HL-60/S4 (cell line): Measurements from ENCODE around the gene MMP14.
"Not testable (repeated sequence)": the region's sequence is repeated elsewhere in the genome, so short reads cannot be mapped to it uniquely, and the experiment has no call there.

Experiments used
- in situ Hi-C: fragments of 300-500 bp; cut with MboI; formaldehyde crosslinking; loops from 2 replicates; pipeline ENCODE4 v1.14.3; 2022; ENCODE audit warnings: low sequenced_read_pairs

The MMP14 gene

DNA sequence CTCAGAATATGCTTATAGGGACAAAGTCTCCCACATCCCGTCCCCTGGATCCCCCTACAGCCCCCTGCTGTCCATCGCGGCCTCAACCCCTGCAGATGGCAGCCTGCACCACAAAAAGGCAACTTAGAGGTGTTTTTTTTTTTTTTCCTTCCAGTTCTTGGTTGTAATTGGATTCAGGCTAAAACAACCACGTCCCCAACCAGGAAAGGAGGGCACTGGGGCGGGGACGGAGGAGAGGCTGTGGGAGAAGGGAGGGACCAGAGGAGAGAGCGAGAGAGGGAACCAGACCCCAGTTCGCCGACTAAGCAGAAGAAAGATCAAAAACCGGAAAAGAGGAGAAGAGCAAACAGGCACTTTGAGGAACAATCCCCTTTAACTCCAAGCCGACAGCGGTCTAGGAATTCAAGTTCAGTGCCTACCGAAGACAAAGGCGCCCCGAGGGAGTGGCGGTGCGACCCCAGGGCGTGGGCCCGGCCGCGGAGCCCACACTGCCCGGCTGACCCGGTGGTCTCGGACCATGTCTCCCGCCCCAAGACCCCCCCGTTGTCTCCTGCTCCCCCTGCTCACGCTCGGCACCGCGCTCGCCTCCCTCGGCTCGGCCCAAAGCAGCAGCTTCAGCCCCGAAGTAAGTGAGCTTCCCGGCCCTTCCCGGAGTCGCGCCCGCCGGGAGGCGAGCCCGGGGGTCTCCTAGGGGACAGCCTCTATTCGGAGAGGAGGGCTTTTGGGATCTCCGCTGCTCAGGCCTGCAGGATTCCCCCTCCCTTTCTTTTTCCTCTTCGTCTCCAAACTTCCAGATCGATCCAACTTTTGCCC, at the start of gene MMP14:
Gene MMP14, plus strand, starts transcription at position 285 of the 813 bp plus-strand sequence. Its CDS starts 233 bp downstream, at position 518.
- in situ Hi-C loops: no loop called here

DNA sequence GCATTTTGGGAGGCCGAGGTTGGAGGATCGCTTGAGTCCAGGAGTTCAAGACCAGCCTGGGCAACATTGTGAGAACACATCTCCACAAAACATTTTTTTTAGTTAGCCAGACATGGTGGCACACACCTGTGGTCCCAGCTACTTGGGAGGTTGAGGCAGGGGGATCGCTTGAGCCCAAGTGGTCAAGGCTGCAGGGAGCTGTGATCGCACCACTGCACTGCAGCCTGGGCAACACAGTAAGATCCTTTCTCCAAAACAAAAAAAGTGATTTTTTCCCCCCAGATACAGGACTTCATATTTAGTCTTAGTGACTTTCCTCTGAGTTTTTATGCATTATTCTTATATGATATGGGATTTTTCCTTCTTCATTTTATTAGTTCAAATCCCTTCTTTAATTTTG, 49.7 kb upstream of the MMP14 start:
- in situ Hi-C loops: no loop called here

DNA sequence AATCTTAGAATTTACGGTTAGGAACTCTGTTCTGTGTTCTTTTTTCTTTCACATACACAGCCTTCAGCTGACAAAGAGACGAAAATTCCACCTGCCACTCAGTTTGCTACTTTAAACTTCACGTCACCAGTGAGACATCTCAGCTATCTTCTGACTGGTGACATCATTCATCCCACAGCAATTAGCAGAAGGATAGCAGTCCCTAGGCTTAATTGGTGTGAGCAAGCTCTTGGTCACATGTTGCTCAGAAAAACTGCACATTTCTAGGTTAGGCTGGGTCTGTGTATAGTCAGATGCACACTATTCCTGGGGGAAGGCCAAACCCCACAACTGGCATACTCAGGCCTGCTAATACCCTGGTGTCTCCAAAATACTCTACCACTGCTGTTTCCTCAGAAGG, 45.1 kb upstream of the MMP14 start:
- in situ Hi-C loops: no loop called here

DNA sequence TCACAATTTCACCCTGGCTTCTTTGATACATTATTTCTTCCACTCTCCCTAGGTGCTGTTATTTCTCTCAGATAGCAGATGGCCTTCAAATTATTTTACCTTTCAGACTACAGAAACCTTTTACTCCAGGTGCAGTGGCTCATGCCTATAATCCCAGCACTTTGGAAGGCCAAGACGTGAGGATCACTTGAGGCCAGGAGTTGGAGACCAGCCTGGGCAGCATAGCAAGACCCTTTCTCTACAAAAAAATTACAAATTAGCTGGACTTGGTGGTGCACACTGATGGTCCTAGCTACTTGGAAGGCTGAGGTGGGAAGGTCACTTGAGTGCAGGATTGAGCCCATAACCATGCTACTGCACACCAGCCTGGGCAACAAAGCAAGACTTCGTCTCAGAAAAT, 44.2 kb upstream of the MMP14 start:
- in situ Hi-C loops: no loop called here

DNA sequence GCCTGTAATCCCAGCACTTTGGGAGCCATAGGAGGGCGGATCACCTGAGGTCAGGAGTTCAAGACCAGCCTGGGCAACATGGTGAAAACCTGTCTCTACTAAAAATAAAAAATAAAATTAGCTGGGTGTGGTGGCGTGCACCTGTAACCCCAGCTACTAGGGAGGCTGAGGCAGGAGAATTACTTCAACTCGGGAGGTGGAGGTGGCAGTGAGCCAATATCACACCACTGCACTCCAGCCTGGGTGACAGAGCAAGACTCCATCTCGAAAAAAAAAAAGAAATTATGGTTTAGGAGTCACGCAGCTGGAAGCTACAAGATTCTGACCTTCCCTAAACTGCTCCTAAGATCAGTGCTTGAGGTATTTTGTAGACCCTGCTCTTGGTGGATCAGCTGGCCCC, 42.8 kb upstream of the MMP14 start:
- in situ Hi-C loops: not testable (repeated sequence)

DNA sequence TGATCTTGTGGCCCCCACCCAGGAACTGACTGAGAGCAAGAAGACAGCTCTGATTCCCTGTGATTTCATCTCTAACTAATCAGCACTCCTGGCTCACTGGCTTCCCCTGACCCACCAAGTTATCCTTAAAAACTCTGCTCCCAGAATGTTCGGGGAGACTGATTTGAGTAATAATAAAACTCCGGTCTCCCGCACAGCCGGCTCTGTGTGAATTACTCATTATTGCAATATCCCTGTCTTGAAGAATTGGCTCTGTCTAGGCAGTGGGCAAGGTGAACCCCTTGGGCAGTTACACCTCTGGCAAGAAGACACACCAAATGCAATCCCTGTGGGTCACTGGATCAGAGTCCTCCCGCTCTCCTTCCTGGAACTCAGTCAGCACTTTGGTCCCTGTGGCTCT, 42.4 kb upstream of the MMP14 start:
- in situ Hi-C loops: no loop called here

DNA sequence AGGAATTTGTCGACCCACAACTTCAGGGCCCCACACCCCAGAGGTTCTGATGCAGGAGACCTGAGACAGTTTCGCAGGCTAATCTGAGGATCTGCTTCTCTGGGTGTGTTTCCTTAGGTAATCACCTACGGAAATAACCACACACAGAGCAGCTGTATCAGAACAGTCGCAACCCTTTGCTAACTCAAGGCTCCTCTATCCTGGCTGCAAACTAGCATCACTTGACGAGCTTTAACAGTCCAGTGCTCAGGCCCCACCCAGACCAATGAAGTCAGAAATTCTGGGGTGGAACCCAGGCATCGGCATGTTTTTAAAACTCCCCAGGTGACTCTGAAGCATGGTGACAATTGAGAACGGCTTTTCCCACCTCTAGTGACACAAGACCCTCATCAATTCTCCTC, 41.8 kb upstream of the MMP14 start:
- in situ Hi-C loops: no loop called here

DNA sequence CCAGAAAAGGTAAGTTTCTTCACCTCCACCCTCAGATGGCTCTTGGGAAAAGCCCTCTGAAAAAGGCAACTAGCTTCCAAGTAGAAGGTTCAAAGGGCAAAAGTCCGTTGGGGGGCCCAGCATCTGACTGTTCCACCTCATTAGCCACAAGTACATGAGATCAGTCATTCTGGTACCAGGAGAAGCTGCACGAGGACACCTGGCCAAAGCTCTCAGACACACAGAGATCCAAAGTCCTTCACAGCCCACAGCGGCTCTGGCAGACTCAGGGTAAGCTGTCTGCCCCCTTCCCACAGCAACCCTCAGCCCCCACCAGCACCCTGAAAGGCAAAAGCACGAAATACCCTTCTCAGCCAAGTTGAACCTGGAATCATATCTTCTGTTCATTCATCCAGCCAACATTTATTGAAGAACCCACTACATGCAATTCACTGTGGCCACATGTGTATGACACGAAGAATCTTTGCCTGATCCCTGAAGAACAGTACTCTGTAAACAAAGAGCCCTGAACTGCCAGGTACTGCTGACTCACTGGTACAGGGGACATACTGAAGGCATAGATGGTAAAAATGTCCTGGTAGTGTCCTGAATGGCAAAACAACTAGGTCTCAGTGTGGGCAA, 40.2 kb upstream of the MMP14 start:
- in situ Hi-C loops: no loop called here

DNA sequence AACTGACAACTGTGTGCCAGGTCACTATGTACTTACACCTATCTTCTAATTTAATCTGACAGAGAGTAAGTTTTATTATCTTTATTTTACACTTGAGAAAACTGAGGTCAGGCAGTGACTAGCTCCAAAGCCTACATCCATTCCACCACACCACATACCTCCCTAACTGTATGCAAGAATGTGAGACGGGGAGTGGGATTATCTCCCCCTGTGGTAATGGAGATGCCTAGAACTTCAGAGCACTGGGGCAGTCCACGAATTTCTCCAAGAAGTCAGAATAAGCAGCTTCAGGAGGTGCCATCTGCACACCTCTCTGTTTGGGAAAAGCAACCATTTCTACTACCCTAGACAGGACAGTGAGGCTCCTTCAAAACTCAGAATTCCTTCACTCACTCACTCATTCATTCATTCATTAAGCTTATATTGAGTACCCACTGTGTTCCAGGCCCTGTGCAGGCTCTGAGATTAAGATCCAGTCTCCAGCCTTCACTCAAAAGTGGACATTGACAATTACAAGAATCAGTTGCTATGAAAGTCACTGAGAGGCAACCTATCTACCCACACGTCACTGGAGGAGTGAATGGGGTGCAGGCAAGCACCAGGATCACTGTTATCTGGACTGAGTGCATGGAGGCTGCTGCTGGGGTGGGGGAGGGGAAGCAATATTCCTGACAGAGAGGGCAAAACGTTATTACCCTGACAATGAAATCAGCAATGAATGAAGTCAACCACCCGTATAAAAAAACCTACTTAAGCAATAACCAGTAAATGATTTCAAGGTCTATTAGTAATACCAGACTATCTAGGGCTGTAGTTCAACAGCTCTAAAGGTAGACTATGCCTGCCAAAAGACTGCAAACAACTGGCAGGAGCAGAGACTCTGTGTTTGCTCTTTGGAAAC, 39.1 kb upstream of the MMP14 start:
- in situ Hi-C loops: no loop called here

DNA sequence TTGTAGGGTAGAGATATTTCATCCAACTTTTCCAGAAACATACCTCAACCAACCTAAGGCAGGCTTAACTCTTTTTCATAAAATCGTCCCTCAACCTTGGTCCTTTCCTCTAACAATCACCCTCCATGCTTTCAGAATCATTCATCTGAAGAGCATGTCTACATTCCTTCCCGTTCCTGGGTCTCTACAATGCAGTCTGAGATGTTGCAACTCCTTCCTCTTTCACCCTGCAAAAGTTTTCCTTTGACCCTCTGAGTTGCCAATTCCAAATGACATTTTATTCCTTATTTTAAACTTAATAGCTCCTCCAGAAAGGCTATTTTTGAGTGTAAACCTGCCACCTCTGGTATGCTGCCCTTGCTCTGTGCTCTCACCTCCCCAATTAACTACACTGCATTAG, 37.9 kb upstream of the MMP14 start:
- in situ Hi-C loops: no loop called here

DNA sequence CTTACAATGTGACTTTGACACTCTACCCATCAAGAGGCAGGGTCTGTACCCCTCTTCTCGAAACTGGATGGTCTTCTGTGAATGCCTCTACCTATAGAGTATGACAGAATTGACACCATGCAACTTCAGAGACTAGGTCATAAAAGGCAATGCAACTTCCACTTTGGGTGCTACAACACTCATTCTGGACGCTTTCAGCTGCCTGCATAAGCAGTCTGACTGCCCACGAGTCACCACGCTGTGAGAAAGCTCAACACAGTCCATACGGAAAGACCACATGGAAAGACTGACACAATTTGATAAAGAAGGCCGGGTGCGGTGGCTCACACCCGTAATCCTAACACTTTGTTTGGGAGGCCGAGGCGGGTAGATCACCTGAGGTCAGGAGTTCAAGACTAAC, 36.0 kb upstream of the MMP14 start:
- in situ Hi-C loops: no loop called here

DNA sequence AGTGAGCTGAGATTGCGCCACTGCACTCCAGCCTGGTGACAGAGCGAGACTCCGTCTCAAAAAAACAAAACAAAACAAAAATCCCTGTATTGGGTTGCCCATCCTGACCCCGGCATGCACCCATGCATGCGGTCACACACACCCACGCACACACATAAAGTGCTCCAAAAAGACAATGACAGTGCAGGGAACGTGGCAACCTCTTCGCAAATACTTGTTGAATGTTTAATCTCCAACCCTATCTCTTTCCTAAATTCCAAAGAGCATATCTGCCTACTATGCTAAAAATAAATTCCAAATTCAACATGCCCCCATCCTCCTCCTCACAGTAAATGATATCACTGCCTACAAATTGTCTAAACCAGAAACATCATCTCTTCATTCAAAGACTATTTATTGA, 34.7 kb upstream of the MMP14 start:
- in situ Hi-C loops: no loop called here

DNA sequence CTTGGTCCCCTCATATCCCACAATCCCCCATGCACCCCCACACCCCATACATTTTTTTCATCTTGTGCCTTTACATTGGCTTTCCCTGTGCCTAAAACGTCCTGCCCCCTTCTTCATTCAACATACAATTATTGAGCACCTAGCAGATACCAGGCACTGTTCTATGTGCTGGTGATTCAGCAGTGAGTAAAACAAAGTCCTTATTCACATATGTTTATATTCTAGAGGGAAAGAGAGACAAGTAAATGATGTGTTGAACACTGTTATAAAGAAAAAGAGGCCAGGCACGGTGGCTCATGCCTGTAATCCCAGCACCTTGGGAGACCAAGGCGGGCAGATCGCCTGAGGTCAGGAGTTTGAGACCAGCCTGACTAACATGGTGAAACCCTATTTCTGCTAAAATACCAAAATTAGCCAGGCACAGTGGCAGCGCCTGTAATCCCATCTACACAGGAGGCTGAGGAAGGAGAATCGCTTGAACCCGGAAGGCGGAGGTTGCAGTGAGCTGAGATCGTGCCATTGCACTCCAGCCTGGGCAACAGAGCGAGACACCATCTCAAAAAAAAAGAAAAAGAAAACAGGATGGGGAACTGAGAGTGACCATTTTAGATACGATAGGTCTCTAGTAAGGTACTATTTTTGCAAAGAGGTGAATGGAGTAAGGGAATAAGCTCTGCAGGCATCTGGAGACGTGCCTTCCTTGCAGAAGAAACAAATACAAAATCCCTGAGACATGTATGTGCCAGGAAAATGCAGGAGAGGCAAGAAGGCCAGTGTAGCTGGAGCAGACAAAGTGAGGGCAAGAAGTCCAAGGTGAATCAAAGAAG, 33.3 kb upstream of the MMP14 start:
- in situ Hi-C loops: no loop called here

DNA sequence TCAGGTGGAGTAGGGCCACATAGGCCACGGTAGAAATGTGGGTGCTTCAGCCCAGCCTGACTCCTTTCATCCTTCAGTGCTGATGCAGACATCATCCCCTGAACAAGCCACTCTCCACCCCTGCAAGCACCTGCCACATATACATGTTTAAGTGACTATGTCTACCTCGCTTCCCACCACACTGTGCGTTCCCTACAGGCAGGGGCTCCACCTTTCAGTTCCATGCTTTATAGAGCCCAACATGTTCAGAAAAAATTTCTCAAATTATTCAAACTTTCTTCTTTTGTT, 32.8 kb upstream of the MMP14 start:
- in situ Hi-C loops: no loop called here

DNA sequence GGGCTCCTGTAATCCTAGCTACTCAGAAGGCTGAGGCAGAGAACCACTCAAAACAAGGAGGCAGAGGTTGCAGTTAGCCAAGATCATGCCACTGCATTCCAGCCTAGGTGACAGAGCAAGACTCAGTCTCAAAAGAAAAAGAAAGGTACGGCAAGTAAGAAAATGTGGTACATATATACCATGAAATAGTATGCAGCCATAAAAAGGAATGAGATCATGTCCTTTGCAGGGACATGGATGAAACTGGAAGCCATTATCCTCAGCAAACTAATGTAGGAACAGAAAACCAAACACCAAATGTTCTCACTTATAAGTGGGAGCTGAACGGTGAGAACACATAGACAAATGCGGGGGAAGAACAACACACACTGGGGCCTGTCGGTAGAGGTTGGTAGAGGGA, 31.1 kb upstream of the MMP14 start:
- in situ Hi-C loops: not testable (repeated sequence)

DNA sequence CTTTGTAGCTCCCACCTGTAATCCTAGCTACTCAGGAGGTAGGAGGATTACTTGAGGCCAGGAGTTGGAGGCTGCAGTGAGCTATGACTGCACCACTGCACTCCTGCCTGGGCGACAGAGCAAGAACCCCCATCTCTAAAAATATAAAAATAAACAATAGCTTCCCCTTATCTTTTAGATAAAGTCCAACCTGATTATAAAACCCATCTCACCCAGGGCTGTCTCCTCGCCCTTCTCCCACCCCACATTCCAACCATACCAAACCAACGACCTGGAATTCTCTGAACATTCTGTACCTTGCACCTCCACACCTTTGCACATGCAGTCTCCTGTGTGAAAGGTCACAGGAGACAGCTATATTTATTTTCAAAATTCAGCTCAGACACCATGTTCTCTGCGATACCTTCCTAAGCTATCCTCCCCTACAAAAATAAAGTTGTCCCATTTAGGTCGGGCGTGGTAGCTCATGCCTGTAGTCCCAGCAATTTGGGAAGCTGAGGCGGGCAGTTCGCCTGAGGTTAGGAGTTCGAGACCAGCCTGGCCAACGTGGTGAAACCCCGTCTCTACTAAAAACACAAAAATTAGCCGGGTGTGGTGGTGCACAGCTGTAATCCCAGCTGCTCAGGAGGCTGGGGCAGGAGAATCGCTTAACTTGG, 28.8 kb upstream of the MMP14 start:
- in situ Hi-C loops: no loop called here

DNA sequence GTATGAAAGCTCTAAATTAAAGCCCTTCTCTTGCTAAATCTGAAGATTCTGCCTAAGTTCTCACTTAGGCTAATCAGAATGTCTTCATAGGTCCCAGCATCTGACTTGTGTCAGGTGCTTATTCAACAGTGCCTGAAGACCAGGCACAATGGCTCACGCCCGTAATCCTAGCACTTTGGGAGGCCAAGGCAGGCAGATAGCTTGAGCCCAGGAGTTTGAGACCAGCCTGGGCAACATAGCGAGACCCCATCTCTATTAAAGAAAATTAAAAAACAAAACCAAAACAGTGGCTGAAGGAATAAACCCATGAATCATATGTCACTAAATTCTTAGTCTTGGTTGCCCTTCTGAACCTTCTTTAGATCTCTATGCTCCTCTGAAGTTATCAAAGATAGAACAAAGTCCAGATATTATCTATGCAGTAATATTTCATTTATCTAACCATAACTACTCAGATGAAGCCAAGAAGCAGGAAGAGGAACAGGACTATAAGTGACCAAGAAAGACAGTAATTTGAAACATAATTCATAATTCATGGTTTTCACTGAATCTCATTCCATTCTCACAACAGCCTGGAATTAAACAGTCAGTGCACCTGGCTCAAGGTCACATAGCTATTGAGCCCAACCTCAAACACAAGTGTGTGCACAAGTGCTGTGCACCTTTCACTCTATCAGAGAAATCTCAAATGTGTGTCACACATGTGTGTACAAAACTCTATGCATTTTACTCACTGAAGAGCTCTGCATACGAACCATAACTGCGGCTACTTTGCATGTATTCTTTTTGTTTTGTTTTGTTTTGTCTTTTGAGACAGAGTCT, 27.8 kb upstream of the MMP14 start:
- in situ Hi-C loops: no loop called here

DNA sequence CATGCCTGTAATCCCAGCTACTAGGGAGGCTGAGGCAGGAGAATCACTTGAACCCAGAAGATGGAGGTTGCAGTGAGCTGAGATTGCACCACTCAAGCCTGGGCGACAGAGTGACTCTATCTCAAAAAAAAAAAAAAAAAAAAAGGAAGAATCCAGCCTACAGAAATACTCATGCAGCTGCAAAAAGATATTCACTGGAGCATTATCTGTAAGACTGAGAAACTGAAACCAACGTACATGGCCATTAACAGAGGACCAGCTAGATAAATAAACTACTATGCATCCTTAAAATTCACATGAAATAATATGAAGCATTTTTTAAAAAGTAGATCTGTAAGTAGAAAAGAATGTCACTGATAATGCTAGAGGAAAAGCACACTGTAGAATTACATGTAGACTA, 24.7 kb upstream of the MMP14 start:
- in situ Hi-C loops: loop anchor here (10.0 kb wide), 1 partner anchor 157 kb away; no protein-coding TSS in a partner anchor

DNA sequence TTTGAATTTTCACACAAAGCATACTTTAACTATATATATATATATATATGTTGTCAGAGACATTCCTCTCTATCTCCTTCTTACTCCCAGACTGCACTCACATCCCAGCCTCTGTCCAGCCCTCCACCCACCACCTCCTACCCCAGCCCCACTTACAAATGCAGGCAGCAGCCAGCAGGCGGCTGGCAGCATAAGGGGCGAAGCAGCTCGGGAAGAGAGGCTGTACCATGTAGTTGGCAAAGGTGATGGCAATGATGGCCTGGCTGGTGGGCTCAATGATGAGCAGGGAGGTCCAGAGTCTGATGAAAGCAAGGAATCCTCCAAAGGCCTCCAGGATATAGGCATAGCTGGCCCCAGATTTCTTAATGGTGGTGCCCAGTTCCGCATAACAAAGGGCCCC, 23.6 kb upstream of the MMP14 start:
- in situ Hi-C loops: loop anchor here (10.0 kb wide), 1 partner anchor 158 kb away; no protein-coding TSS in a partner anchor
